H1 (cell line): ENCODE results near the gene PDE2A. TPM values are rescaled to one million over a fixed set of nuclear protein-coding genes. Genes with fewer than 3 reads are reported as not detected.

Experiments used
- CTCF ChIA-PET: fragments of 300-600 bp; sonication (Branson Sonifier 250); formaldehyde crosslinking; loops from one replicate; lab custom pipeline; 2021; ENCODE audit not compliant: partially characterized antibody; lab: Charles Lee
- POLR2A ChIA-PET: fragments of 300-600 bp; sonication (Branson Sonifier 250); formaldehyde crosslinking; loops from one replicate; lab custom pipeline; 2021; ENCODE audit warnings: inconsistent platforms; ENCODE audit not compliant: partially characterized antibody; lab: Charles Lee
- DNase-seq, 2 experiments: peaks; one replicate each; pipeline versions ENCODE4 v3.0.0 to v3.0.0-alpha.2; 2010 to 2022; ENCODE audit warnings: low spot score in 2 of 2, low read depth in 1 of 2, mixed read lengths in 1 of 2
- FAIRE-seq: peaks from 2 replicates; lab custom pipeline; 2011; peaks lifted over from hg19 to GRCh38; lab: Jason Lieb, UNC
- H2AFZ ChIP-seq: 2 replicates; pipeline ENCODE4 v1.8.1; 2012; ENCODE audit warnings: low read length, inconsistent platforms
- H2AK5ac ChIP-seq: 2 replicates; pipeline ENCODE4 v1.6.1; 2013; ENCODE audit warnings: low read depth, low read length
- H2BK120ac ChIP-seq: replicated peaks from 2 replicates; pipeline ENCODE3; 2013; ENCODE audit warnings: low read depth, low read length, inconsistent platforms
- H2BK12ac ChIP-seq: 2 replicates; pipeline ENCODE4 v1.6.1; 2013; ENCODE audit warnings: low read depth, low read length
- H2BK15ac ChIP-seq: 2 replicates; pipeline ENCODE4 v1.6.1; 2013; ENCODE audit warnings: low read length
- H2BK20ac ChIP-seq: 2 replicates; pipeline ENCODE4 v1.6.1; 2013; ENCODE audit warnings: low read length
- H2BK5ac ChIP-seq: 2 replicates; pipeline ENCODE4 v1.6.1; 2013; ENCODE audit warnings: low read depth, low read length
- H3K14ac ChIP-seq: 2 replicates; pipeline ENCODE4 v1.6.1; 2013; ENCODE audit warnings: inconsistent platforms; ENCODE audit not compliant: insufficient read length
- H3K18ac ChIP-seq: 2 replicates; pipeline ENCODE4 v1.6.1; 2013; ENCODE audit warnings: low read length; ENCODE audit errors: extremely low read depth
- H3K23ac ChIP-seq: 2 replicates; pipeline ENCODE4 v1.6.1; 2013; ENCODE audit warnings: inconsistent platforms; ENCODE audit not compliant: insufficient read length
- H3K23me2 ChIP-seq: 2 replicates; pipeline ENCODE4 v1.6.1; 2013; ENCODE audit warnings: low read depth, low read length
- H3K27ac ChIP-seq: 2 replicates; pipeline ENCODE4 v1.6.1; 2011; ENCODE audit warnings: low read depth, low read length, inconsistent platforms
- H3K27me3 ChIP-seq, 4 experiments: replicated peaks in 1 of 4; 1 replicate in 1 of 4; 2 replicates in 3 of 4; pipeline versions ENCODE4 v1.6.1 to v1.8.1; 2011 to 2013; ENCODE audit warnings: low read length in 3 of 4, mild to moderate bottlenecking in 3 of 4, inconsistent platforms in 2 of 4, mixed read lengths in 2 of 4, moderate library complexity in 1 of 4; ENCODE audit not compliant: control insufficient read depth in 3 of 4, insufficient read depth in 3 of 4; ENCODE audit errors: extremely low read depth in 1 of 4
- H3K36me3 ChIP-seq, 4 experiments: 2 replicates each; pipeline versions ENCODE4 v1.6.1 to v1.8.1; 2011 to 2013; ENCODE audit warnings: mild to moderate bottlenecking in 4 of 4, low read length in 3 of 4, moderate library complexity in 2 of 4, control low read depth in 1 of 4, inconsistent platforms in 1 of 4; ENCODE audit not compliant: insufficient read depth in 4 of 4, control insufficient read depth in 2 of 4
- H3K4ac ChIP-seq: replicated peaks from 2 replicates; pipeline ENCODE3; 2013; ENCODE audit warnings: low read length, low read depth, mixed read lengths, inconsistent platforms; ENCODE audit not compliant: insufficient read length
- H3K4me1 ChIP-seq, 4 experiments: replicated peaks in 1 of 4; 1 replicate in 1 of 4; 2 replicates in 3 of 4; pipeline versions ENCODE4 v1.6.1 to v1.8.1; 2011 to 2013; ENCODE audit warnings: low read length in 3 of 4, inconsistent platforms in 2 of 4, mixed read lengths in 1 of 4; ENCODE audit not compliant: insufficient read depth in 4 of 4, control insufficient read depth in 3 of 4
- H3K4me2 ChIP-seq, 2 experiments: 2 replicates each; pipeline versions ENCODE4 v1.6.1 to v1.8.1; 2011 to 2013; ENCODE audit warnings: low read depth in 2 of 2, low read length in 2 of 2, control low read depth in 1 of 2, inconsistent platforms in 1 of 2, mild to moderate bottlenecking in 1 of 2; ENCODE audit not compliant: insufficient read depth in 1 of 2
- H3K4me3 ChIP-seq, 4 experiments: fragments of 200-600, 300-600 bp in 1 of 4; sonication (generic), shearing (Covaris generic), sonication (Bioruptor Twin) in 1 of 4; 2 replicates each; pipeline versions ENCODE4 v1.5.1 to v1.8.1; 2011 to 2016; ENCODE audit warnings: low read length in 4 of 4, low read depth in 3 of 4, control low read depth in 2 of 4, inconsistent platforms in 2 of 4, mild to moderate bottlenecking in 2 of 4, mixed read lengths in 1 of 4, moderate library complexity in 1 of 4; ENCODE audit not compliant: insufficient read depth in 2 of 4; ENCODE audit errors: extremely low read depth in 1 of 4
- H3K56ac ChIP-seq: replicated peaks from 2 replicates; pipeline ENCODE3; 2013; ENCODE audit warnings: low read depth, mild to moderate bottlenecking, mixed read lengths, low read length, inconsistent platforms; ENCODE audit not compliant: insufficient read length
- H3K79me1 ChIP-seq: 2 replicates; pipeline ENCODE4 v1.6.1; 2013; ENCODE audit warnings: low read depth, low read length, control low read depth
- H3K79me2 ChIP-seq, 2 experiments: 2 replicates each; pipeline versions ENCODE4 v1.6.1 to v1.8.1; 2012 to 2013; ENCODE audit warnings: low read length in 2 of 2, mild to moderate bottlenecking in 2 of 2, inconsistent platforms in 1 of 2; ENCODE audit not compliant: insufficient read depth in 2 of 2, control insufficient read depth in 1 of 2
- H3K9ac ChIP-seq, 4 experiments: replicated peaks in 1 of 4; 1 replicate in 1 of 4; 2 replicates in 3 of 4; pipeline versions ENCODE4 v1.6.1 to v1.8.1; 2011 to 2013; ENCODE audit warnings: low read depth in 3 of 4, low read length in 3 of 4, control low read depth in 2 of 4, mild to moderate bottlenecking in 2 of 4, moderate library complexity in 2 of 4, inconsistent platforms in 1 of 4; ENCODE audit errors: extremely low read depth in 1 of 4
- H3K9me3 ChIP-seq, 2 experiments: 2 replicates each; pipeline versions ENCODE4 v1.6.1 to v1.8.1; 2012 to 2013; ENCODE audit warnings: mild to moderate bottlenecking in 2 of 2, moderate library complexity in 2 of 2, control low read depth in 1 of 2, inconsistent platforms in 1 of 2, low read depth in 1 of 2, low read length in 1 of 2, mixed read lengths in 1 of 2; ENCODE audit not compliant: insufficient read depth in 2 of 2
- H4K20me1 ChIP-seq, 2 experiments: replicated peaks in 1 of 2; 2 replicates each; pipeline versions ENCODE3 to v1.8.1; 2011 to 2013; ENCODE audit warnings: inconsistent platforms in 2 of 2, low read length in 2 of 2, mild to moderate bottlenecking in 1 of 2; ENCODE audit not compliant: insufficient read depth in 2 of 2, control insufficient read depth in 1 of 2
- H4K5ac ChIP-seq: 2 replicates; pipeline ENCODE4 v1.6.1; 2013; ENCODE audit warnings: low read length, low read depth, mixed read lengths, inconsistent platforms; ENCODE audit not compliant: insufficient read length
- H4K8ac ChIP-seq: 2 replicates; pipeline ENCODE4 v1.8.0; 2013; ENCODE audit warnings: mild to moderate bottlenecking, moderate library complexity, low read length, inconsistent platforms; ENCODE audit not compliant: insufficient read depth; ENCODE audit errors: extremely low read depth
- H4K91ac ChIP-seq: replicated peaks from 2 replicates; pipeline ENCODE3; 2013; ENCODE audit warnings: low read length, mixed read lengths, inconsistent platforms; ENCODE audit not compliant: insufficient read length
- CBX8 ChIP-seq: fragments of 300-800, 300-1000 bp; sonication (generic); IDR thresholded peaks from 2 replicates; pipeline ENCODE4 v1.7.1; 2016; ENCODE audit warnings: low read depth, low read length, borderline replicate concordance
- CTCF ChIP-seq, 3 experiments: IDR thresholded peaks; 1 replicate in 2 of 3; 2 replicates in 1 of 3; pipeline versions ENCODE4 v1.5.1 to v1.6.1; 2011; ENCODE audit warnings: low read length in 3 of 3, mild to moderate bottlenecking in 3 of 3, inconsistent platforms in 2 of 3, low read depth in 1 of 3, moderate library complexity in 1 of 3; ENCODE audit not compliant: insufficient read depth in 1 of 3; ENCODE audit errors: control extremely low read depth in 1 of 3
- GABPA ChIP-seq: IDR thresholded peaks from 2 replicates; pipeline ENCODE4 v1.6.1; 2011; ENCODE audit warnings: mild to moderate bottlenecking, low read length, moderate library complexity, borderline replicate concordance; ENCODE audit not compliant: insufficient read depth
- GTF2F1 ChIP-seq: IDR thresholded peaks from 2 replicates; pipeline ENCODE4 v1.6.1; 2012; ENCODE audit warnings: low read depth, low read length, improper control_type of control experiment, borderline replicate concordance
- MAFK ChIP-seq: IDR thresholded peaks from 2 replicates; pipeline ENCODE4 v1.6.1; 2012; ENCODE audit warnings: low read depth, mild to moderate bottlenecking, improper control_type of control experiment, low read length
- RNF2 ChIP-seq: fragments of 200-900, 300-1000 bp; sonication (generic); IDR thresholded peaks from 2 replicates; pipeline ENCODE4 v1.7.1; 2016; ENCODE audit warnings: borderline replicate concordance, low read depth, mild to moderate bottlenecking, antibody characterized with exemption, low read length; ENCODE audit not compliant: poor library complexity, severe bottlenecking; ENCODE audit errors: missing control alignments
- USF2 ChIP-seq: IDR thresholded peaks from 2 replicates; pipeline ENCODE4 v1.6.1; 2011; ENCODE audit warnings: low read length, improper control_type of control experiment
- WGBS, 2 experiments: shearing (Covaris generic) in 1 of 2; methylation state at CpG; one replicate each; pipeline versions ENCODE4 v1.1.6 to v1.1.7; 2013 to 2015; ENCODE audit warnings: low lambda C conversion rate in 2 of 2, mixed read lengths in 2 of 2, inconsistent platforms in 1 of 2, low coverage in 1 of 2, missing lambda C conversion rate in 1 of 2; ENCODE audit not compliant: insufficient replicate concordance in 2 of 2, insufficient coverage in 1 of 2, insufficient read length in 1 of 2; ENCODE audit errors: extremely low coverage in 1 of 2, missing lambda C conversion rate in 1 of 2; 5-methylcytosine and 5-hydroxymethylcytosine counted together
- polyA plus RNA-seq, 7 experiments: library from polyadenylated mRNA; depleted of rRNA in 3 of 7; stranded (reverse) in 5 of 7; unstranded in 2 of 7; fragments of >200 nt in 5 of 7; fragments of 200-250 nt in 2 of 7; gene quantifications; 1 replicate in 5 of 7; 2 replicates in 1 of 7; 4 replicates in 1 of 7; pipeline versions ENCODE4 v1.2.1 to v1.2.3, GENCODE V29; 2011 to 2013; ENCODE audit warnings: missing spikeins in 2 of 7, mixed read lengths in 2 of 7
- total RNA-seq: library from RNA; stranded (reverse); fragmentation: NEBNext Ultra II Directional; extraction: Animal tissue kit (Norgen Biotek cat#: 25700); gene quantifications from 2 replicates; pipeline ENCODE4 v1.2.1, GENCODE V29; 2021

The PDE2A gene
- total and polyA plus RNA-seq, 2 of the 8 experiments (the other 6 are each of a cell fraction or from before 2014, with no cell fraction given), result 3.4 to 7.1 TPM

- H3K9me3 ChIP-seq, result no peaks in the 10 kb centered on the region
- H3K4me3 ChIP-seq, result no peak overlapping the region
- H2BK120ac ChIP-seq, result no peak overlapping the region
- H4K91ac ChIP-seq, result no peak overlapping the region
- no peak overlapping the region for H2BK5ac ChIP-seq
- no peak overlapping the region for H3K14ac ChIP-seq
- H2AFZ ChIP-seq, result no peak overlapping the region
- TF ChIP-seq USF2 (no peak), GTF2F1 (no peak), RNF2 (no peak), GABPA (no peak), CTCF (IDR thresholded peaks at IDR 0.05; ENCODE audit: control extremely low read depth in 1 of 3, insufficient read depth in 1 of 3, low read depth in 1 of 3, low read length in 3 of 3) (no peak), MAFK (no peak), CBX8 (no peak)
- no peak overlapping the region for H2BK15ac ChIP-seq
- H4K5ac ChIP-seq, result no peak overlapping the region
- ChIA-PET POLR2A (no interaction called here), CTCF (interaction anchor here (0.8 to 2.7 kb wide), 7 partner anchors 9 to 73 kb away, joined by 3 to 14 read pairs (median 5); no protein-coding TSS in a partner anchor)
- H4K20me1 ChIP-seq, result no peaks in the 10 kb centered on the region
- H3K18ac ChIP-seq, result no peak overlapping the region
- H3K27me3 ChIP-seq, result no peaks in the 10 kb centered on the region; a peak in 1 of 7 replicates
- no peak overlapping the region for H3K27ac ChIP-seq
- H3K4me1 ChIP-seq, result no peaks in the 10 kb centered on the region
- H3K9ac ChIP-seq, result no peak overlapping the region
- H3K23me2 ChIP-seq, result no peaks in the 10 kb centered on the region; the same call in 1 of the 2 replicates
- no peak overlapping the region for H2BK12ac ChIP-seq
- H3K79me2 ChIP-seq, result no peaks in the 10 kb centered on the region
- FAIRE-seq (no peak), DNase-seq (no peak)
- no peak overlapping the region for H3K4me2 ChIP-seq
- WGBS, 2 experiments, result 92% methylated on average over 6 of the region's 6 CpGs; no CpG with 5 or more reads in 1 of the 2 experiments
- H3K23ac ChIP-seq, result no peak overlapping the region
- H3K79me1 ChIP-seq, result no peaks in the 10 kb centered on the region
- no peak overlapping the region for H3K4ac ChIP-seq
- no peak overlapping the region for H2AK5ac ChIP-seq
- H3K56ac ChIP-seq, result no peak overlapping the region
- no peak overlapping the region for H4K8ac ChIP-seq
- no peak overlapping the region for H2BK20ac ChIP-seq
- H3K36me3 ChIP-seq, result no peaks in the 10 kb centered on the region
Observed at GRCh38 chr11:72543849-72544542, 130.2 kb downstream of the PDE2A start.
